ENCODE results near the gene ADCY9.
"Not testable (repeated sequence)": the region's sequence is repeated elsewhere in the genome, so short reads cannot be mapped to it uniquely, and the experiment has no call there.

The ADCY9 gene

DNA sequence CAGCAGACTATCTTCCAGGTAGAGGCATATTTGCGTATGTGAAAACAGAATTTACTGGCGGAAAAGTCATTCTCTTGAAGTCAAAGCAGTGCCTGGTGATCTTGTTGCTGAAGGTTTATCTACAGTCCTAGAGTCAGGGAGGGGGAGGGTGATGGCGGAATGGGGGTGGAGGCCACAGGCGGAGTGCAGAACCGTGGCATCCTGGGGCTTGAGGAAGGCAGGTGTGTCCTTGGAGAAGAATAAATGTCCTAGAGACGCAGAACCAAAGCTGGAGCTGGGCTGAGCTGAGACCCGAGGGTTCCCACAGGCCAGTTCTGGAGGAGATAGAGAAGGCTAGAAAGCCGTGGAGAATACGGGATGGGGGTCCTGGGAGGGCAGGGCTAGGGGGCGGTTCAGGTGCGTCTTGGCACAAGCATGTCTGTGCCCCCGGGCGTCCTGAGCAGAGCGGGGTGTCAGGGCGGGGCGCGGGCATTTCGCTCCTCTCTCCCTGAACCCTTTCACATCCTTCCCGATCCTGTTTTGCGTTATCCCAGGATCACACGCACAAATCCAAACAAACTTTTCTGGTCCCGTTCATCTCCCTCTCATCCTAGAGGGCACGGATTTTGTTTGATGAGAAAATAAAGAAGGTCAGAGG is 158.8 kb downstream of the ADCY9 start:
- H3K27me3 ChIP-seq (ENCODE audit: control insufficient read depth, insufficient read depth, low read length, poor library complexity, severe bottlenecking): no peaks in the 10 kb centered on the region
- H3K4me3 ChIP-seq (ENCODE audit: insufficient read depth, low read depth, low read length): no peak overlapping the region
- WGBS, 2 experiments: 88 to 90% methylated on average over 22 to 23 of the region's 23 CpGs
- no peak overlapping the region for H3K27ac ChIP-seq (ENCODE audit: insufficient read depth, low read depth, low read length, poor library complexity, severe bottlenecking)
- H3K36me3 ChIP-seq (ENCODE audit: control insufficient read depth, insufficient read depth, low read length): no peaks in the 10 kb centered on the region
- peaks cover 7% of the 10 kb centered on the region for H3K4me1 ChIP-seq (ENCODE audit: control insufficient read depth, insufficient read depth, low read length)
- no peaks in the 10 kb centered on the region for H3K9me3 ChIP-seq (ENCODE audit: control insufficient read depth, low read length)

- WGBS, 2 experiments: 89% methylated on average over 15 of the region's 15 CpGs
- H3K27me3 ChIP-seq (ENCODE audit: control insufficient read depth, insufficient read depth, low read length, poor library complexity, severe bottlenecking): no peaks in the 10 kb centered on the region
- no peak overlapping the region for H3K4me3 ChIP-seq (ENCODE audit: insufficient read depth, low read depth, low read length)
- no peaks in the 10 kb centered on the region for H3K9me3 ChIP-seq (ENCODE audit: control insufficient read depth, low read length)
- no peaks in the 10 kb centered on the region for H3K36me3 ChIP-seq (ENCODE audit: control insufficient read depth, insufficient read depth, low read length)
- H3K27ac ChIP-seq (ENCODE audit: insufficient read depth, low read depth, low read length, poor library complexity, severe bottlenecking): no peak overlapping the region
- H3K4me1 ChIP-seq (ENCODE audit: control insufficient read depth, insufficient read depth, low read length): peaks cover 7% of the 10 kb centered on the region
Measured at GRCh38 chr16:3954411-3954921, 161.8 kb downstream of the ADCY9 start.

DNA sequence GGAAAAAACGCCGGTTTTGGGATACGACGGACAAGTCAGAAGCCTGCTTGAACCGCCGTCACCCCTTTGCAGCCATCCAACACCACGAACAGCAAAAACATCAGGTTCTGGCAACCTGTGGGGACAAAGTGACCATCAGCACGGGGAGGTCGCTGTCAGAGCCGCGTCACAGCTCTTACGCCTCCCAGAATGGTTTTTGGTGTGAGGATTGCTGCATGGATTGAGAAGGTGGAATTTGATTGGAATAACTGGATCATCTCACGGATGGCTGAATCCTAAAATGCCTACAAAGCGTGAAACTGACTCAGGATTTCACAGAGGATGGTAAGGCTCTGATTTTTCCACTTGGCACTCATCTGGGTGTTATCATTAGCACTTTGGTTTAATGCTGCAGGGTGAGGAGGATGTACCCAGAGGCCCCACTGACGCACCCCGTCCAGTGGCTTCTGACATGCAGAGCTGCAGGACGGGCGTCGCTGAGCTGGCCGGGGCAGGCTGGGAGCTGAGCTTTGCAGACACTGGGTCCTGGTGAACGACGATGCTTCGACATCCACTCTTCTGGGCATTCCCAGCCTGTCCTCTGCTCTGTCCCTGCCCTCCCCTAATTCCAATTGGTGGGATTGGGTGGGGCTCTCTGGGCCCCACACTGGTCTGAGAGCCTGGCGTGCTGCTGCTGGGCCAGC is 162.4 kb downstream of the ADCY9 start:
- Histone ChIP-seq H3K27ac (ENCODE audit: insufficient read depth, low read depth, low read length, poor library complexity, severe bottlenecking) (no peak overlapping the region), H3K4me3 (ENCODE audit: insufficient read depth, low read depth, low read length) (no peak overlapping the region), H3K4me1 (ENCODE audit: control insufficient read depth, insufficient read depth, low read length) (peaks cover 7% of the 10 kb centered on the region), H3K36me3 (ENCODE audit: control insufficient read depth, insufficient read depth, low read length) (no peaks in the 10 kb centered on the region), H3K27me3 (ENCODE audit: control insufficient read depth, insufficient read depth, low read length, poor library complexity, severe bottlenecking) (no peaks in the 10 kb centered on the region), H3K9me3 (ENCODE audit: control insufficient read depth, low read length) (no peaks in the 10 kb centered on the region)
- WGBS, 2 experiments: 92% methylated on average over 24 of the region's 24 CpGs

GRCh38 chr16:3952737-3953131 is 163.5 kb downstream of the ADCY9 start:
- H3K4me3 ChIP-seq (ENCODE audit: insufficient read depth, low read depth, low read length): no peak overlapping the region
- 68 to 74% methylated on average over 9 of the region's 9 CpGs for WGBS, 2 experiments
- H3K27me3 ChIP-seq (ENCODE audit: control insufficient read depth, insufficient read depth, low read length, poor library complexity, severe bottlenecking): no peaks in the 10 kb centered on the region
- no peak overlapping the region for H3K27ac ChIP-seq (ENCODE audit: insufficient read depth, low read depth, low read length, poor library complexity, severe bottlenecking)
- peaks cover 7% of the 10 kb centered on the region for H3K4me1 ChIP-seq (ENCODE audit: control insufficient read depth, insufficient read depth, low read length)
- no peaks in the 10 kb centered on the region for H3K9me3 ChIP-seq (ENCODE audit: control insufficient read depth, low read length)
- H3K36me3 ChIP-seq (ENCODE audit: control insufficient read depth, insufficient read depth, low read length): no peaks in the 10 kb centered on the region

DNA sequence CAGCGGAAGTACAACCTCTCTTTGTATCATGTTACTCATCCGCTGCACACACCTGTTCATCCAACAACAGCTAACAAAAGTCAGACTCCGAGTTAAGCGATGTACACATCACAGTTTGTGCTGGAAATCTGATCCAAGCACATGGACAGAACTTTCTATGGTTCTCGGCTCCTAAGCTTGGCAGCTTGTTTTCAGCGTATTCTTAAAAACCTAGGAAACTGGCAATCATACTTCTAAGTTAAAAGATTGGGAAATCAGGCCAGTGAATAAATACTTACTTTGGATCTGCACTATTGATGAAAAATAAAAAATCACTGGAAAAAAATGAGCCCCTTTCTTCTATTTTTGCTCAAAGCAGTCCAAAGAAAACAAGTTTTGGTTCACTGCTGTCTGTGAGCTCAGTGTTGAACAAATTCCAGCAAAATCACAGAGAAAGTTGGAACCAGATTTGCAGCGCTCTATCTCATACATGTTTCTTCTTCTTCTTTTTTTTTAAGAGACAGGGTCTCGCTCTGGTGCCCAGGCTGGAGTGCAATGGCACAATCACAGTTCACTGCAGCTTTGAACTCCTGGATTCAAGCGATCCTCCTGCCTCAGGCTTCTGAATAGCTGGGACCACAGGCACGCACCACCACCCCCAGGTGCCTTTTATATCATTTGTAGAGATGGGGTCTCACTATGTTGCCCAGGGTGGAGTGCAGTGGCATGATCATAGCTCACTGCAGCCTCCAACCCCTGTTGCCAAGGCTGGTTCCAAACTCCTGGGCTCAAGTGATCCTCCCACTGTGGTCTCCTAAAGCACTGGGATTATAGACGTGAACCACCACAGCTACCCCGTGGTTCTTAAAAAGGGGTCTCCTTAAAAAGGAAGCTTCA is 164.1 kb downstream of the ADCY9 start:
- H3K27me3 ChIP-seq (ENCODE audit: control insufficient read depth, insufficient read depth, low read length, poor library complexity, severe bottlenecking): no peaks in the 10 kb centered on the region
- no peak overlapping the region for H3K4me3 ChIP-seq (ENCODE audit: insufficient read depth, low read depth, low read length)
- WGBS, 2 experiments: 93 to 94% methylated on average over 12 of the region's 12 CpGs
- H3K4me1 ChIP-seq (ENCODE audit: control insufficient read depth, insufficient read depth, low read length): peaks cover 7% of the 10 kb centered on the region
- no peaks in the 10 kb centered on the region for H3K36me3 ChIP-seq (ENCODE audit: control insufficient read depth, insufficient read depth, low read length)
- H3K9me3 ChIP-seq (ENCODE audit: control insufficient read depth, low read length): no peaks in the 10 kb centered on the region
- no peak overlapping the region for H3K27ac ChIP-seq (ENCODE audit: insufficient read depth, low read depth, low read length, poor library complexity, severe bottlenecking)

GRCh38 chr16:3951380-3951779 is 164.9 kb downstream of the ADCY9 start:
- H3K27me3 ChIP-seq (ENCODE audit: control insufficient read depth, insufficient read depth, low read length, poor library complexity, severe bottlenecking); H3K4me3 ChIP-seq (ENCODE audit: insufficient read depth, low read depth, low read length); H3K4me1 ChIP-seq (ENCODE audit: control insufficient read depth, insufficient read depth, low read length); H3K9me3 ChIP-seq (ENCODE audit: control insufficient read depth, low read length); H3K27ac ChIP-seq (ENCODE audit: insufficient read depth, low read depth, low read length, poor library complexity, severe bottlenecking); H3K36me3 ChIP-seq (ENCODE audit: control insufficient read depth, insufficient read depth, low read length): not testable (repeated sequence)
- WGBS, 2 experiments: 89 to 96% methylated on average over 5 of the region's 5 CpGs

GRCh38 chr16:3950343-3951193 is 165.7 kb downstream of the ADCY9 start:
- Histone ChIP-seq H3K36me3 (ENCODE audit: control insufficient read depth, insufficient read depth, low read length) (no peaks in the 10 kb centered on the region), H3K4me1 (ENCODE audit: control insufficient read depth, insufficient read depth, low read length) (peaks cover 7% of the 10 kb centered on the region), H3K4me3 (ENCODE audit: insufficient read depth, low read depth, low read length) (no peak overlapping the region), H3K9me3 (ENCODE audit: control insufficient read depth, low read length) (no peaks in the 10 kb centered on the region), H3K27me3 (ENCODE audit: control insufficient read depth, insufficient read depth, low read length, poor library complexity, severe bottlenecking) (no peaks in the 10 kb centered on the region), H3K27ac (ENCODE audit: insufficient read depth, low read depth, low read length, poor library complexity, severe bottlenecking) (no peak overlapping the region)
- WGBS, 2 experiments: 95% methylated on average over 32 of the region's 32 CpGs

- Histone ChIP-seq H3K27me3 (ENCODE audit: control insufficient read depth, insufficient read depth, low read length, poor library complexity, severe bottlenecking) (no peaks in the 10 kb centered on the region), H3K27ac (ENCODE audit: insufficient read depth, low read depth, low read length, poor library complexity, severe bottlenecking) (no peak overlapping the region), H3K4me3 (ENCODE audit: insufficient read depth, low read depth, low read length) (no peak overlapping the region), H3K9me3 (ENCODE audit: control insufficient read depth, low read length) (no peaks in the 10 kb centered on the region), H3K36me3 (ENCODE audit: control insufficient read depth, insufficient read depth, low read length) (no peaks in the 10 kb centered on the region), H3K4me1 (ENCODE audit: control insufficient read depth, insufficient read depth, low read length) (peaks cover 7% of the 10 kb centered on the region)
- 90 to 97% methylated on average over 9 of the region's 9 CpGs for WGBS, 2 experiments
Measured at GRCh38 chr16:3949946-3950342, 166.3 kb downstream of the ADCY9 start.

- Histone ChIP-seq H3K4me1 (ENCODE audit: control insufficient read depth, insufficient read depth, low read length) (peaks cover 5% of the 10 kb centered on the region), H3K9me3 (ENCODE audit: control insufficient read depth, low read length) (no peaks in the 10 kb centered on the region), H3K4me3 (ENCODE audit: insufficient read depth, low read depth, low read length) (no peak overlapping the region), H3K36me3 (ENCODE audit: control insufficient read depth, insufficient read depth, low read length) (no peaks in the 10 kb centered on the region), H3K27me3 (ENCODE audit: control insufficient read depth, insufficient read depth, low read length, poor library complexity, severe bottlenecking) (no peaks in the 10 kb centered on the region), H3K27ac (ENCODE audit: insufficient read depth, low read depth, low read length, poor library complexity, severe bottlenecking) (no peak overlapping the region)
- WGBS, 2 experiments: 85 to 88% methylated on average over 14 of the region's 14 CpGs
Measured at GRCh38 chr16:3949287-3949686, 167.0 kb downstream of the ADCY9 start.
